ENCODE data around the gene NCOA7.
A peak's percentile ranks its signal among the peaks of the same experiment; 100 is the strongest.

Gene NCOA7, protein sequence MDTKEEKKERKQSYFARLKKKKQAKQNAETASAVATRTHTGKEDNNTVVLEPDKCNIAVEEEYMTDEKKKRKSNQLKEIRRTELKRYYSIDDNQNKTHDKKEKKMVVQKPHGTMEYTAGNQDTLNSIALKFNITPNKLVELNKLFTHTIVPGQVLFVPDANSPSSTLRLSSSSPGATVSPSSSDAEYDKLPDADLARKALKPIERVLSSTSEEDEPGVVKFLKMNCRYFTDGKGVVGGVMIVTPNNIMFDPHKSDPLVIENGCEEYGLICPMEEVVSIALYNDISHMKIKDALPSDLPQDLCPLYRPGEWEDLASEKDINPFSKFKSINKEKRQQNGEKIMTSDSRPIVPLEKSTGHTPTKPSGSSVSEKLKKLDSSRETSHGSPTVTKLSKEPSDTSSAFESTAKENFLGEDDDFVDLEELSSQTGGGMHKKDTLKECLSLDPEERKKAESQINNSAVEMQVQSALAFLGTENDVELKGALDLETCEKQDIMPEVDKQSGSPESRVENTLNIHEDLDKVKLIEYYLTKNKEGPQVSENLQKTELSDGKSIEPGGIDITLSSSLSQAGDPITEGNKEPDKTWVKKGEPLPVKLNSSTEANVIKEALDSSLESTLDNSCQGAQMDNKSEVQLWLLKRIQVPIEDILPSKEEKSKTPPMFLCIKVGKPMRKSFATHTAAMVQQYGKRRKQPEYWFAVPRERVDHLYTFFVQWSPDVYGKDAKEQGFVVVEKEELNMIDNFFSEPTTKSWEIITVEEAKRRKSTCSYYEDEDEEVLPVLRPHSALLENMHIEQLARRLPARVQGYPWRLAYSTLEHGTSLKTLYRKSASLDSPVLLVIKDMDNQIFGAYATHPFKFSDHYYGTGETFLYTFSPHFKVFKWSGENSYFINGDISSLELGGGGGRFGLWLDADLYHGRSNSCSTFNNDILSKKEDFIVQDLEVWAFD

DNA sequence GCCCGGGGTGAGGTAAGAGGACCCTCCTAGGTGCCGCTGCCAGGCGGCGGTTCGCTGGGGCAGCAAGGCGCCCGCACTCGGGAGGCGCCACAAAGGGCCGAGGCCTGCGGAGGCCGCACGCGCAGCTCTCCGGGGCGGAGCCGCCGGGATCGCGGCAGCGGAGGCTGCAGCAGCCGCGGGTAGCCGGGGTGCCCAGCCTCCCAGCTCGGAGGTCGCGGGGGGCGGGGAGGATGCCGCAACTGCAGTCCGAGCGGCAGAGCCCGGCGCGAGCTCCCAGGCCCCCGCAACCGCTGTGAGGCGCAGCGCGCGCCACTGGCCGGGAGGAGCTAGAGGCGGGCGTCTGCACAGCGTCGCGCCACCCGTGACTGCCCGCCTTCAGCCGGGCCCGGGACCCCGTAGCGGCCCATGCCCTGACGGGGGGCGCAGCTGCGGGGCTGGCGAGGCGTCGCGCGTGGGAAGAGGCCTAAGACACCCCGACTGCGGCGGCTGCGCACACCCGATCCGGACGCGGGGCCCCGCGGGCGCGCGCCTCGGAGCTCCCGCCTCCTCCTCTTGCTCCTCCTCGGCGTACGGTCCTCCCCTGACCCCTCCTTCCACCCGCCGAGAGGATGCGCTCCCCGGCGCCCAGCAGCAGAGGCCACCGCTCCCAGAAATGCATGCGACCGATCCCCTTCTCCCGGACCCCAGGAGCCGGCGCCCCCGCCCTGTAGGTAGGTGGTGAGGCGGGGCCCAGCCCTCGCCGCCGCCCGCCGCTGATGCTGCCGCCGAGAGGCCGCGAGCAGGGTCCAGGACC is at the start of gene NCOA7:
NCOA7 (plus strand) TSS at position 603 of the 793 bp plus-strand sequence. CDS start 24,395 bp downstream, outside the sequence.
- peak; percentile 46 for DNase-seq (ENCODE audit: low read depth)

DNA sequence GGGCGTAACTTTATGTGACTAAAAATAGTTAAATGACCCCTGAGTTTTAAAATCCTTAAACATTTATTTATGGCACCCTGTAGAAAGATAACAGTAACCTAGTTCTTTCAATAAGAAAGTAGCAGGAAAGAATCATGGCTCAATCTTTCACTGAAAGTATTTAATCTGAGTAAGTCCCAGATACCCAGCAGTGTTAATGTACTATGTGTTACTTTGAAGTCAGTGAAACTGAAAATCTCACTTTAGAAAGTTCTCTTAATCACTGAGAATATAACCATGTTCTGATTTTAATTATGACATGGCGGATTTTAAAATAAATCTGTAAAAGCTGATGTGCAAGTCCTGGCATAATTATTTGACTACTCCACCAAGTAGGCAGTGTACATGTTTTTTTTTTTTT is 49.4 kb upstream of the NCOA7 start:
- no peak for DNase-seq (ENCODE audit: low read depth)

DNA sequence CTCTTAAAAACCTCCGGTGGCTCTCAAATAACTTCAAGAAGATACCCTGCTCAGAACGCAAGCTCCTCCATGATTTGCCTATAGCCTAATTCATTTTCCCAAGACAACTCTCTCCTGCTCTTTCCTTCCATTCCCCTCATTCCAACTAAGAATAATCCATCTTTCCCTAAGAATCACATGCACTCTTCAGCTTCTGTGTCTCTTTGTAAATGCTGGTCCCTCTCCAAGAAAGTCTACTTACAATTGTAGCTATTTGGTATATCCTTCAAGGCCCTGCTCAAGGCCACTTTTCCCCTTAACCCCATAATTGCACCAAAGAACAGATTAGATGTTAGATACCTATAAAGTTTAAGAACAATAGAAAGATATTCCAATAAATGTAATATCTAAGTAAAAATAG is 48.7 kb upstream of the NCOA7 start:
- DNase-seq (ENCODE audit: low read depth), result no peak

DNA sequence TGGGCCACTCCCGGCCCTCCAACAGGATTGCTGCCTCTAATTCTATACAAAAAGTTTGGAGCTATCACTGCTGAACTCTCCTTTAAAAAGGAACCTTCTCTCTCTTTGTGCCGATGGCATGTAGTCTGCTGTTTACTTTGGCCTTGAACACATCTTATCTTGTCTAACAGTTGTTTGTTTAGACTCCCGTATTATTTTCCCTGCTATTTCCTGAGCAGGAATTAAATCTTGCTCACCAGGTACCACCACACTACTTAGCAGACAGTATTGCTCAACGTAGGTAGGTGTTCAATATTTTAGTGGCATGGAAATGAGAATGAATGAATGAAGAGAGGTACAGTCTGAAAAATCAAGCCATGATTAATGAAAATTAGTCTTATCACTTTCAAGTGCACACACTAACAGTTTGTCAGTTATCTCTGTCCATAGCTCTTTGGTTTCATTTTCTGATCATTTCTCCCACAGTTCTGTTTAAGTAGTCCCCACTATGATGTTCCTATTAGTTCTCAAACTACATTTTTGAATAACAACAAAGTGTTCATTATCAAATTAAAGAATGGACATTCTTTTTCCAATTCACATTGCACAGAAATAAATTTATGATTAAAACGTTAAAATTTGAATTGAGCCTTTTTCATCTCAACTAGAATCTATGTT is 48.2 kb upstream of the NCOA7 start:
- no peak for DNase-seq (ENCODE audit: low read depth)

DNA sequence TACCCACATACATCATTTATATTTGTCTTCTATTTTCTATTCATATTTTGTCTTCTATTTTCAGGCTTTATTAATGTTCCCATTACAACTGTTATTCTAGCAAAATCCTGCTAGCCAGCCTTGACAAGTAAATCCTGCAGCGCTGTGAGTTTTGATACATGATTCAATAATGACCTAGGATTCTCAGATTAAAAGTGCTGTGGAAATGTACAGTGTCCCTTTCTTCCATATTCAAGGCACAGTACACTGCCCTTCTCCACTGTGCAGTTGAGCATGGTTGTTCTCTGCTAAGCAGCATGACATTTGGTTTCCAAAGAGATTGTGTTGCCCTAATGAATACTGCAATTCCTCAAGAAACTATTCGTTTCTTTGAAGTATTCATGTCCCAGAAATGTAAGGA is 47.2 kb upstream of the NCOA7 start:
- no peak for DNase-seq (ENCODE audit: low read depth)

DNA sequence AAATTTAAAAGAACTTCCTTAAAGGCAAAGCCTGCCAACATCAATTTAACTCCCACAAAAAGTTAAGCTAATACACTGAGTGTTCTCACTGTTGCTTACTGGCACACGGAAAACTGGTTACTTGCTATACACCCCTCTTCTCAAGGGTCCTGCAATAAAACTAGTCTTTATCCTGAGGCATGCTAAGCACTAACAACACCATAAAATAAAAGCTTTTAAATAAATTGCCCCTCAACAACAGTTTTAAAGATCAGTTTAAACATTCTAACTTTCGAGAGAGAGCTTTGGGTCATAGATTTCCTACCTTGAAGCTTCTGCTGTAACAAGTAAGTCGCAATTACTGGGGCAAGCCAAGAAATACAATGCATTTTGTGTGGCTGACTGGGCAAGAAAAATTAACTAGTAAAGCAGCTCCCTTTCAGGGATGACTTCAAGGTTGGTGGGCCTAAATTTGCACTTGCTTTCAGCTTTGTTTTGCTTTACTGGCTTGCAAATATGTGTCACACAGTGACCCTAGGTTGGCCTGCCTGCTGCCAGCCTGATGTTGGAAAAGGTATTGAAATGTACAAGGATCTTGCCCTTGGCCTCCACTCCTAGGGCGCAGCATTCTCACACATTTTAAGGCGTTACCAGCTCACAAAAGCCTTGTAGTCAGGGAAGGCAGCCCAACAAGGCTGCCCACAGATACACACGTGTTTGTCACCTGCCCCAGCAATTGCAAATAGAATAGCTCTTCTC is 45.3 kb upstream of the NCOA7 start:
- no peak for DNase-seq (ENCODE audit: low read depth)

DNA sequence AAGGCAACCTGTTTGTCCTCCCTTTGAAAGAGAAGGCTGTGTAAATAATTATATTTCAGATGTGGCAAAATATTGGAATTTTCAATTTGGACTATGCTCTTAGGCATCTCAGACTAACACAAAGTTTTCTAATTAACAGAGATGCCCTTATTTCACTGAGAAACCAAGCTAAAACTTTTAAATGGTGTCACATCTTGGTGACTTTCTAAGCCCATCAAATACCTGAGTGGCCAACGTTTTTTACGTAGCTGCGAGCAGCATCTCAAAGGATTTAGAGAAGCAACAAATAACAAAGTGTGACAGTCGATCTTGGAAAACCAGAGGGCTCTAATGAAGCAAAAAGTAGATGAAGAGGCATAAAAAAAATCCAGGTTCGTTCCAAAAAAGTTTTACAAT is 44.7 kb upstream of the NCOA7 start:
- no peak for DNase-seq (ENCODE audit: low read depth)

DNA sequence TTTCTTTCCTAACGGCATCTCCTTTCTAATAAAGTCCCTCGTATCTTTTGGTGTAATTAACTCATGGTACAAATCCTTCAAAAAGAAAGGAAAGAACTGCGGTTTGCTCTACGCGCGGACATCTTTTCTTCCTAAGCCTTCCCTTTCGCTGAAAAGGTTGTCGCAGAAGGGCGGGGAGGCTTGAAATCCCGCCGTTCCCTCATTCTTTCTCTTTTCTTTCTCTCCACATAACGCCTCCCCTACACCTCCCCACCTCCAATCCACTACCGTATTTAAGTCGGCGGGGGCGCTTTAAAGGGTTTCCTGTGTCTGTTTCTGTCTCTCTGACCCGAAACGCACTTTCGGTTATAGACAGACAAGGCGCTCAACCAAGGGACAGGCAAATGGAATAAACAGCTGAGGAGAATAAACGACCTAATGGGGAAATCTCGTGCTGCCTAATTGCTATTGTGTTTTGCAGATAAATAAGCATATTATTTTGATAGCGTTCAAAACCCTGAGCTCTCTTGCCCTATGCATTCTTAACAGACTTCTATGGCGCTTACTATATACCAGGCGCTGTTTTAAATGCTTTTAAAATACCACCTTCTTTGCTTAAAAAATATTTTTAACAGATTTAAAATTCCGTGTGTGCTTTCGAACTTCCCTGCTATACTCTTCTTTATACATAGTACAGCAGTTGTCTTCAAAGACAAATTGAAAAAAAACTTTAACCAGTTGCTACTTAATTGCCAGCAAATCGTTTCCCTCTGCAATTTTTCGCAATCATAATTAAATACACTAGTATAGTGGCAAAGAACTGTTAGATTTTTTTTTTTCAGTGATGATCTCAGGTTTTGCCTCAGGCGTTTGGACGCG is 43.8 kb upstream of the NCOA7 start:
- DNase-seq (ENCODE audit: low read depth), result no peak

DNA sequence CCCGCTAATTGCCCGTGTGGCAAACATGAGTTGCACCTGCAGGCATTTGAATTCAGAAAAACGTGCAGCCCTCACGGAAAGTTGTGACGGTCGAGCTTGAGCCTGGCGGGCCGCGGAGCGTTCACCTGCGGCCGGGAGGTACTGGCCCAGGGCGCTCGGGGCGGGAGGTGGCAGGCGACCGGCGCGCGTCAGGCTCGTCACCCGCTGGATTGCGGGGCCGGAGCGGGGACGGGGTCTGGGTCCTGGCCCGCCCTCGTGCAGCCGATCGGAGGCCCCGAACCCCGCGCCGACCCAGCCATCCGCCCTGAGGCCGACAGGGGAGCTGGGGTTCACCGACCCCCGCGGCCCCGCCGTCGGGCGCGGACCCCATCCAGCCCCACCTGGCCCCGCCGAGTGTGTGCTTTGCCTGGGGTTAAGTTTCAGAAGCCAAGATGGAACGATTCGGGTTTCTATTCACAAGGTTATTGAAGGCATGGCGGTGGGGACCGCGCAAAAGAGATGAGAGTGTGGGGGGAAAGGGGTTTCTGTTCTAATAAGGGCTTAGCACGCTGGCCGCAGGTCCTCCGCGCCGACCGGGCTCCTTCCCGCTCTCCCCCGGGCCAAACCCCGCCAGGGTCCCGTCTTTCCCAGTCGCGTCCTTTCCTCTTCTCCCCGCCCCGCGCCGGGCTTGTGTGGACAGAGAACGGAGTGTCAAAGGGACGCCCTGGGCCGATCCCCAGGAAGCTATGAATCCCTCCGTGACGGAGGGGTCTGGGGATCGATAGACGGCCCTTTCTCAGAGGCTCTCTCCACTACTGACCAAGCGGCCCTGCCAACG is 43.0 kb upstream of the NCOA7 start:
- DNase-seq (ENCODE audit: low read depth), result no peak

DNA sequence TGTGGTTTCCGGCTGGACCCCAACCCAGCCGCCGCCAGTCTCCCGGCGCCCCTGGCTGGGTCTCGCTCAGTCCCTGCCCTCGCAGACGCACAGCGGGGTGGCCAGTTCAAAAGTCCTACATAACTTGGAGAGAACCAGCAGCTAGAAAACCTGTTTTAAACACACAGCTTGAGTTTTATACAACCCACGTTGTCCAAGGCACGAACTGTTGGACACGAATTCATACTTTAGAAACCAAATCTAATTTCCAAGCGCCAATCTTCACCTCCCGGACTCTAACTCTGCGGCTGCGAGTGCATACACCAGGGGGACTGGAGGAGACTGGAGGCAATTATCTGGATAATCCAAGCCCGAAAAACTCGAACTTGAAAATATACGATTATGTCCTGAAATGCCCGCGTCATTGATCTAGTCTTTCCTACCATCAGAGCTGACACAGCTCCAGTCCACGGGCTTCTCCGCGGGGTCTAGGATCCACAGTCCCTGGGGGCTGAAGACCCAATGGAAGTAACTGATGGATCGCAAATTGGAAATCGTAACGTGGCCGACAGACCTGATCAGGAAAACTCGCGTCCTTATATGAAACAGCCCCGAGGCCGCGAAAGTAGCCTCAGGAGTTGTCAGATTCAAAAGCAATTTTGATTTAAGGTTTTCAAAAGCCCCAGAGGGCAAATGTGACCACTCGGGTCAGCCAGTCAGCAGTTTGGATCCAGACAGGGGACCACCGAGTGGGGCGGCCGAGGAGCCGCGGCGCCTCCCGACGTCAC is 42.2 kb upstream of the NCOA7 start:
- DNase-seq (ENCODE audit: low read depth), result no peak

DNA sequence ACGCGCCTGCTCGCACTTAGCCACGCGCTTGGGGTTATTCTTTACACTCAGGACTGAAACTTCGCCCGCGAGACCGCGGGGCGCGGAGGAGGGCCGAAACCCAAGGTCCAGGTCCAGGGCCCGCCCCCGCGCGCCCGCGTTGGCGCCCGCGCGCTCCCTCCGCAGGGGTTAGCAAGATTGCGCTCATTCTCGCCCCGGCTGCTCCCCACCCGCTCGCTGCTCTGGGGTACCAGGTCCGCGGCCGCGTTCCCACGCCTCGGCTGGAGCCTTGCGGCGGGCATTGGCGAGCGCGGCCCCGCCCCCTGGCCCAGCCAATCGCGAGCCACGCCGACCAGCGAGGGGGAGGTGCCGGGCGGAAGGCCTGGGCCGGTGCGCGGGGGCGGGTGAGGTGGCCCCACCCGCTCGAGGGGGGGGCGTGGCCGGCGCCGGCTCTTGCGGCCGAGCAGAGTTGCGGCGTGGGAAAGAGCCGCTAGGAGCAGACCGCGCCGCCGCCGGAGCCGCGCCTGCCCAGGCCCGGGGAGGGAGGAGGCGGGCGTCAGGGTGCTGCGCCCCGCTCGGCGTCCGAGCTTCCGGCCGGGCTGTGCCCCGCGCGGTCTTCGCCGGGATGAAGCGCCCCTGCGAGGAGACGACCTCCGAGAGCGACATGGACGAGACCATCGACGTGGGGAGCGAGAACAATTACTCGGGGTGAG is 41.4 kb upstream of the NCOA7 start, which contains the start of gene HEY2:
HEY2 (plus strand) TSS at position 460 of the 692 bp plus-strand sequence; CDS start at position 605, 145 bp downstream.
- peak; percentile 56 for DNase-seq (ENCODE audit: low read depth)

DNA sequence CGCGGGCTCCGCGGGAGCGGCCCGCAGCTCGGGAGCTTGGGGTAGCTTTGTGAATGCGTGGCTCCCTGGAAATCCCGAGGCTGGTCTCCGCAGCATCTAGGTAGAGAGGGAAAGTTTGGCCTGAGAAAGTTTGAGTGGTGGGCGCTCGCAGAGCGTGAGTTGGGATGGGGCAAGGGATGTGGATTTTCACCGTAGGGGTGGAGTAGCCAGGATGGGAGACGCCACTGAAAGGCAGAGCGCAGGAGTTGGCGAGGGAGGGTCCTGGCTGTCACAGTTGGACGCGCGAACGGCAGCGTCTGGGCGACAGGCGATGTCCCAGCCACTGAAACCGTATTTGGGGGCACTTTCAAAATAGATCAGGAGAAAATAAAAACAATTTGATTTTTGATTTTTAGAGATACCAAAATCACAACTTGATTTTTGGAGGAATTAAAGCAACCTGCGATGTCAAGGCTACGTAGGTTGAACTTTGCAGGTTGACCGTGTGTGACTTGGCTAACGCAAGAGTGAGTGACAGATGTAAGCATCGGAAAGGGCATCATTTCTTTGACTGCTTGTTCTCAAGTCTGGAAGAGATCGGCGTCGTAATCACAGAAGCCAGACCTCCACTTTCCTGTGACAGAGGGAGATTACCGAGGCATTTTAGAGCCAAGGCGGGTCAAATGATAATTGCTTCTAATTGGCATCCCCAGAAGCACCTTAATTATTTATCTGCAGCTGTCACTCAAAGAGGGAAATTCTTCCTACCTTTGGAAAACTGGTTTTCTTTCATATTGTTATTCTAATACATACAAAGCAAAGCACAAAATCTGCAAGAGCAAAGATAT is 40.7 kb upstream of the NCOA7 start:
- DNase-seq (ENCODE audit: low read depth), result no peak

DNA sequence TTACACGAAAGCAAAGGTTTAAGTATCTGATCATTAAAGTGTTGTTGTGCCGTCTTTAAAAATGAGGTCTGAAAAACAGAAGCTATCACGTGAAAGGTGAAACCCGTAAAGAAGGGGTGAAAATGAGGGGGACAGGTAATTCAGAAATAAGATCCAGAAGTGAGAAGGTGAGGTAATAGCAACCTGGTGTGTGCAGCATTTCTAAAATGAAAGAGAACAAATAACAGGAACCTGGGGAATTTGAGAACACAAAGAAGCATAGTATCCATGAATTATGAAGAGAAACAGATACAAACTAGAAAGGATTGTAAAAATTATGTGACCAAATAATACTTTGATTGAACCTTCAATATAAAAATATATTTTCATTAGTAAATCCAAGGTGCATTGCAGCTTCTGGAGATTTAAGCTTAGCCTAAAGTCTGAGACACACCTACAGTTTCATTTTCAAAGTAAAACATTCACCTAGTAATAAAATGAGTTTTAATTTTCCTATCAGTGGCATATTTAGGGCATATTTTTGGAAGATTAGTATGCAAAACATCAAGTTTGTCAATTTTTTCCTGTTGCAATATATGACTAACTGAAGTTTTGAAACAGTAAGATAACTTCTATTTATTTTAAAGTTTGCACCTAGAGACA is 39.9 kb upstream of the NCOA7 start:
- no peak for DNase-seq (ENCODE audit: low read depth)

DNA sequence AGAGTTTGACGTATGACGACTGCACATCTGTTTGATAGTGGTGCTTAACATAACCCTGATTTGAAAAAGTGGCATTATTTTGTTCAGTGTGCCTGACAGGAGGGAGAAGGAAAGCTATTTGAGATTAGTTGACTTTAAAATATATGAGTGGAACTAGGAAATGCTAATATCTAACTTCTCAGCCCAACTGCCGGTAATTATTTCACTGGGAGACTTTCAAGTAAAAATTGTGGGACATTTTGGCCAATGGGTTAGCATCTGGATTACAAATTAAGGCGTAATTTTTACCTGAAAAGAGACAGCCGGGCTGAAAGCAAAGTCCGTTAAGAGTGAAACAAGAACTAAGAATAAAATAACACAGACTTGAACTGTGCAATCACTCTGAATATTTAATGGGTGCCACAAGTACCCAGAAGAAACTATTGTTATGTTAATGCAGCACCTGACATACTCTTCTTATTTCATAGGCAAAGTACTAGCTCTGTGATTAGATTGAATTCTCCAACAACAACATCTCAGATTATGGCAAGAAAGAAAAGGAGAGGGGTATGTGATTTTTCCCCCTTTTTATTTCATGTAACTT is 39.3 kb upstream of the NCOA7 start:
- DNase-seq (ENCODE audit: low read depth), result no peak

DNA sequence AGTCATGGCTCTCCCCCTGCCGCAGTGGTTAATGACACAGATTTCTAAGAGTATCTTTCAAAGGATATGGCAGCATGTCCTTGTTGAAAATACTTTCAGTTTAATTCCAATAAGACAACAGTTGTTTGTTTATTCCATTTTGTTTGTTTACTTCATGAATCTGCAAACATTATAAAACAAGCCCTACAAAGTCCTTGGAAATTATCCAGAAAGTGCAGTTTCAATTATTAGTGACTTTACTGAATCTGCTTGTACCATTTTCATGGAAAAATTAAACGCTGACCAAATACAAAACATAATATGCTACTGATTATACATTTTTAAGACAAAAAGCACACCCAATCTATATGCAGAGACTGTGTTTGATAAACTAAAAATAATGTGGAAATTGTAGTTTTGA is 38.0 kb upstream of the NCOA7 start:
- no peak for DNase-seq (ENCODE audit: low read depth)
